Coronary artery (tissue), 2 donors: Measurements from ENCODE around the gene RGS11.
"Not testable (repeated sequence)": the region's sequence is repeated elsewhere in the genome, so short reads cannot be mapped to it uniquely, and the experiment has no call there.

Experiments
- DNase-seq: peaks from one replicate; pipeline ENCODE4 v3.0.0-alpha.2; 2017; ENCODE audit warnings: low spot score
- H3K27ac ChIP-seq, 2 donors: fragments of 200-600 bp; sonication (generic); one replicate each; pipeline ENCODE4 v1.5.1; 2016 to 2019
- H3K4me3 ChIP-seq: fragments of 200-600 bp; sonication (generic); 2 replicates; pipeline ENCODE4 v1.5.1; 2016; ENCODE audit warnings: mild to moderate bottlenecking, moderate library complexity
- CTCF ChIP-seq: fragments of 200-600 bp; sonication (generic); IDR thresholded peaks from one replicate; pipeline ENCODE4 v1.5.1; 2019; ENCODE audit warnings: antibody characterized with exemption

Gene RGS11

GRCh38 chr16:261031-261691 lies 14.6 kb downstream of the RGS11 start:
- no peak for TF ChIP-seq CTCF
- Histone ChIP-seq H3K27ac (no peak overlapping the region), H3K4me3 (no peak overlapping the region)
- DNase-seq = no peak

DNA sequence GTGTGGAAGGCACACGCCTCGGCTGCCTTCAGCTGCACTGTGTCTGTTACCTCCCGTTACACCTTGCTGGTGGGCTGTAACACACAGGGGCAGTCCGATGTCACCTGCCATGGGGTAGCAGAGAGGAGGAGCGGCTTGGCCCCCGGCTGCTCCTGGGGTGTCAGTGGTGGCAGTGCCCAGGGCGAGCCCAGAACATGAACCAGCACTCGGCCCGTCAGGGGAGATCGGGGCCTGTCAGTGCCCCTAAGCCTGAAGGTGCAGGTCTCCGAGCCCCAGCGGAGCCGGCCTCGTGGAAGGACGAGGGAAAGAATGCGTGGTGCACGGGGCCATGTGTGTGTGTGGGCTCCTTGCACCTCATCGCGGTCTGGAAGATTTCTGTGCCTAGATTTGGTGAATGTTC lies 15.4 kb downstream of the RGS11 start:
- no peak overlapping the region for H3K4me3 ChIP-seq
- TF ChIP-seq CTCF = no peak
- DNase-seq = no peak
- H3K27ac ChIP-seq = no peak overlapping the region

DNA sequence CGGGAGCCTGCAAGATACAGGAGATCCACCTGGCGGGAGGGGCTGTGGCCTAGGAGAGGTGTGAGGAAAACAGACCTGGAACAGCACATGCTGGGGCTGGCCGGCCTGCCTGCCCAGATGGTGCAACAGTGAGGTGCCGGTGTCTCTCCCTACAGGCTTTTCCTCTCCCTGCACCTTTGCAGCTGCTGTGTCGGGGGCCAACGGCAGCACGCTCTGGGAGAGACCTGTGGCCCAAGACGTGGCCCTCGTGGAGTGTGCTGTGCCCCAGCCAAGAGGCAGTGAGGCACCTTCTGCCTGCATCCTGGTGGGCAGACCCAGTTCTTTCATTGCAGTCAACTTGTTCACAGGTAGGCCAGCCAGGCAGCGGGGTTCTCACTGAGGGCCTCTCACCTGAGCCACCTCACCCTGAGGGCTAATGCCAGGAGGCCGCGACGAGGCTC lies 15.9 kb downstream of the RGS11 start:
- no peak for DNase-seq
- no peak for TF ChIP-seq CTCF
- H3K27ac ChIP-seq = no peak overlapping the region
- H3K4me3 ChIP-seq = no peak overlapping the region

DNA sequence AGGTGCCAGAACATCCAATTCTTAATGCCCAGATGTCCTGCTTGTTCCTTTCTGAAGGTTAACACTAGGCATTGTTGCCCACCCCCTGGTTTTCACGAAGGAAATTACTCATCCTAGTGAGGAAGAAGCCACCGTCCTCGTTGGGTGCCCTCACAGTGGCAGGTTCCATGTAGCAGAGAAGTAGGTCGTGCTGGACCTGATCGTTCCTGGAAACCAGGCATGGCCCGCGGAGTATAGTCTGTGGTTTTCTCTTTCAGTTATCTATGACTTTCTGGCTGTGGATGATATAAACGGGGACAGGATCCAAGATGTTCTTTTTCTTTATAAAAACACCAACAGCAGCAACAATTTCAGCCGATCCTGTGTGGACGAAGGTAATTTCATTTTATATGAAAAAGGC lies 16.5 kb downstream of the RGS11 start:
- no peak for TF ChIP-seq CTCF
- no peak for DNase-seq
- no peak overlapping the region for H3K4me3 ChIP-seq
- no peak overlapping the region for H3K27ac ChIP-seq

GRCh38 chr16:258091-258490 lies 17.7 kb downstream of the RGS11 start:
- DNase-seq, H3K27ac ChIP-seq, H3K4me3 ChIP-seq: not testable (repeated sequence)

GRCh38 chr16:255183-255582 lies 20.6 kb downstream of the RGS11 start:
- no peak for DNase-seq
- TF ChIP-seq CTCF = no peak
- Histone ChIP-seq H3K27ac (no peak overlapping the region), H3K4me3 (no peak overlapping the region)

GRCh38 chr16:254461-254860 lies 21.3 kb downstream of the RGS11 start:
- Histone ChIP-seq H3K4me3 (no peak overlapping the region), H3K27ac (no peak overlapping the region)
- no peak for DNase-seq
- no peak for TF ChIP-seq CTCF
